RKO (cell line): ENCODE results near the gene EHHADH.
A peak's percentile ranks its signal among the peaks of the same experiment; 100 is the strongest.
"Not testable (repeated sequence)": the region's sequence is repeated elsewhere in the genome, so short reads cannot be mapped to it uniquely, and the experiment has no call there.

Experiments
- DNase-seq: peaks from one replicate; pipeline ENCODE4 v3.0.0-alpha.2; 2016; ENCODE audit warnings: low spot score

EHHADH gene

DNA sequence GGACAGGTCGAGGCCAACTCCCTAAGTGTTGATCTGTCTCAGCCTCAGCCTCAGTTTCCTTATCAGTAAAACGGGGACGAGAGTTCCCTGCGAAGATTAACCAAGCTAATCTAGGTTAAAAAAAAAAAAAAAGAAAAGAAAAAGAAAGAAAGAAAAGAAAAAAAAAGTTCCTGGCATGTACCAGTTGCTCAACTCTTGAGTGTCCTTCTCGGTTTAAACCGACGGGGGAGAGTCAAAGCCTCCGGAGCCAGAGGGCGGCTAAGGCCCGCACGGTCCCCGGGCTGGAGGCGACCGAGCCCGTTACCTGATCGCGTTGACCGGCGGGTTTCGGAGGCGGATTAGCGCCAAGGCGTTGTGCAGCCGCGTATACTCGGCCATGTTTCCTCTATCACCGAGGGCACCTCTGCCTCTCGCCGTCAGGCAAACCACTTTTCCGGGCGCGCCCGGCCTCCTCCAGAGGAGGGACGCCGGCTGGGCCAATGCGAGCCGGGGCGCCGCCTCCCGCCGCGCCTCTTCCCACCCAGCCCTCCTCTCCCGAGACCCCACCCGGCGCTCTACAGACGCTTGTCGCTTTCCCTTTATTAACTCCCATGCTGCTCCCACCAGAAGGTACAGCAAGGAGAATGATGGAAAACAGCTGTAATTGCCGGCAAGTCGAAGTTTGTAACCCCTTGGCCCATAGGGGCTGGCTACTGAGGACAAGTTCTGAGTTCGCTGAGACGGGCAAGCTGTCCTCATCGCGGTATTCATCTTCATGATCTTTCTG lies at the start of gene EHHADH:
Gene EHHADH, minus strand, starts transcription at position 405 of the 766 bp plus-strand sequence. Its CDS starts 27 bp downstream, at position 378.
- DNase-seq, result peak; percentile 64

DNA sequence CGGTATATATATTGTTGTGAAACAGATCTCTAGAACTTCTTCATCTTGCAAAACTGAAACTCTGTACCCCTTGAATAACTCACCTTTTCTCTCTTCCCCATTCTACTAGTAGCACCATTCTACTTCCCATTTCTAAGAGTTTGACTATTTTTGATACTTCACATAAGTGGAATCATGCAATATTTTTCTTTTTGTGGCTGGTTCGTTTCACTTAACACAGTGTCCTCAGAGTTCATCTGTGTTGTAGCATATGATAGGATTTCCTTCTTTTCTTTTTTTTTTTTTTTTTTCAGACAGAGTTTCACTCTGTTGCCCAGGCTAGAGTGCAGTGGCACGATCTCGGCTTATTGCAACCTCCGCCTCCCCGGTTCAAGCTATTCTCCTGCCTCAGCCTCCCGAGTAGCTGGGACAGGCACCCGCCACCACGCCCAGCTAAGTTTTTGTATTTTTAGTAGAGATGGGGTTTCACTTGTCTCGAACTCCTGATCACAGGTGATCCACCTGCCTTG lies 46.1 kb upstream of the EHHADH start:
- DNase-seq, result not testable (repeated sequence)

DNA sequence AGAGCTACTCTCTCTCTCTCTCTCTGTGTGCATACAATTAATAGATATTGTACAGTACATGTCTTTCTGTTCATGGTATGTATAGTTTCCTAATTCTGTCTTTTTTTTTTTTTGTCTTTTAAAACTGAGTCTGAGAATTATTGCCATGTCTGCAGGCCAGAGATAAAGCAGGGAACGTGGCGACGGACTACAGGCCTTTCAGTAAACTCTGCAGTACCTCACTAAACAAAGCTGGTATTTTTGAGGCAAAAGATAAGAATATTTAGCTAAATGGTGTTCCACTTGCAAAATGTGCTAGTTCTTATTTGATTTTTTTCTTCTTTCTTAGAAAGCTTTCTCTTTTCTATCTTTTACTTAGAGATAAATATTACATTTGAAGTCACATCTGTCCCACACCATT lies 44.0 kb upstream of the EHHADH start:
- no peak for DNase-seq

DNA sequence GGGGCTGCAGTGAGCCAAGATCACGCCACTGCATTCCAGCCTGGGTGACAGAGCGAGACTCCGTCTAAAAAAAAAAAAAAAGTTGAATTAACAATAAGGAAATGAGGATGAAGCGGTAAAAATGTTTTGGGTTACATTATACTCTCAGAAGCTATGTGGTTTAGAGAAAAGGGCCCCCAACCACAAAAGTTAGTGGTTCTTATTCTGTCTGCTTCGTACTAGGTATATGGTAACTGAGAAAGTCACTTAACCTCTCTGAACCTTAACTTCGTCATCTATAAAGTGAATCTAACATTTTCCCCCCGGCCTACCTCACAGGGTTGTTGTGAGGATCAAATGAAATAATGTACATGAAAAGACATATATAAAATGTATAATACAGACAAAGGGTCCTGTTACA lies 38.4 kb upstream of the EHHADH start:
- no peak for DNase-seq

DNA sequence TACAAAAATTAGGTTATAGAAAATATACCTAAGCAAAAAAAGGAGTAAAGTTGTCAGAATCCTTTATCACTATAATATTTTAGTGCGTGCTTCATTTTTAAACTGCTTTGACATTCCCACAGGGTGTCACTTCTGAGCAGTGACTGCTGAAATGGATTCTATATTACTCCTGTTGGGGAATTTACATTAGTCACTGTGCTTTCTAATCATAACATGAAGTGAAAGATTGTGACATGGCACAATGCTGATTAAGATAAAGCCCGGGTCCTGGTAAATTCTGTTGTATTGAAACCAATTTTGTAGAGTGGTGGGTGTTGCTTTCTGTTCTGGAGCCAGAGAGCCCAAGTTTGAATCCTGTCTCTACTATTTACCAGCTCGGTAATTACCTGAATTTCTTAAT lies 36.4 kb upstream of the EHHADH start:
- DNase-seq, result peak; percentile 18

DNA sequence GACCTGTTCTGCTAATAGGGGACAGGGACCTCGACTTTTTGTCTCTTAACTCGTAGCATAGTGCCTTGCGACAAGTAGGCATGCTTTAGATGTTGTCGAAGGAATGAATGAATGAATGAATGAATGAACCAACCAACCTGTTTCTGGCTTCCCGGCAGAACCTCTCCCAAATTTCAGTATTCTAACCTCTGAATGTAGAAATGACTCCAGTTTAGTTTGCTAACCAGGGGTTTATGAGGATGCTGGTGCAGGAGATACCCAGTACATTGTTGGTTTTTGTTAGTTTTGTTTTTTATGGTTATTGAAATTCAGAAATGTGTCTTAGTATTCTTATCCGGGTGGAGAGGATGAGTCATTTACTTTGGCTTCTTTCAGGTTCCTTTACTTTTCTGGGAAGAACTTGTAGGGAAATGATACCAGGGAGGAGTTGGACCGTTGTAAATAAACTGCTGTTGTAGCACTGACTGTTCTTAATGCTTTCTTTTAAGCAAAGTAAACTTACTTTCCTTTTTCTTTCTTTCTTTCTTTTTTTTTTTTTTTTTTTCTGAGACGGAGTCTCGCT lies 29.6 kb upstream of the EHHADH start:
- DNase-seq, result peak; percentile 52

DNA sequence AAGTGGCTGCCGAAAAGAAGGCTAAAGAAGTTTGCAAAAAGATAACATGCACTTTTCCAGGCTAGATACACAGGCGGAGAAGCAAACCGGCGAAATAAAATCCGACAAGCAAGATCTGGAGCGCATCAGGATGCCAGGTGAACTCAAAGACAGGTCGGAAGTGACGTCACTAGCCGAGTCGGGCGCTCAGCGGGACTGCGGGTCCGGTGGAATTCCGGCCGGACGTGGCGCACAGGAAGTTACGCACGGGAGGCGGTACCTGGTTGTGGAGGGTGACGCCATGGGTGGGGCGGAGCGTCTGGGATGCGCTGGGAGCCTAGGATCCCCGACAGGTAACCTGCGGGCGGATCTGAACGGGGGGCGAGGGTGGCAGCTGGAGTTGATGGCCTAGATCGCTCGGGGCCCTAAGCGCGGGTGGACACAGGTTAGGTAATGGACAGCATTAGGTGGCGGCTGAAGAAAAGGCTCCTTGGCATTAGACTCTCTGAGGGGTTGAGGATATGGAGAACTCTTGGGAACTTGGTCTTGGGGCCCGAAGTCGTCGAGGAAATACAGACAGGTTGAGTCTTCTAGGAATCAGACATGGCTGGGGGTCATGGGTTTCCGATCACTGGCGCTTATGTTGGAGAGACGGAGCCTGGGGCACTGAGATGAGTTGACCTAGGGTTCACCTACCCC lies 29.0 kb upstream of the EHHADH start:
- peak; percentile 93 for DNase-seq

DNA sequence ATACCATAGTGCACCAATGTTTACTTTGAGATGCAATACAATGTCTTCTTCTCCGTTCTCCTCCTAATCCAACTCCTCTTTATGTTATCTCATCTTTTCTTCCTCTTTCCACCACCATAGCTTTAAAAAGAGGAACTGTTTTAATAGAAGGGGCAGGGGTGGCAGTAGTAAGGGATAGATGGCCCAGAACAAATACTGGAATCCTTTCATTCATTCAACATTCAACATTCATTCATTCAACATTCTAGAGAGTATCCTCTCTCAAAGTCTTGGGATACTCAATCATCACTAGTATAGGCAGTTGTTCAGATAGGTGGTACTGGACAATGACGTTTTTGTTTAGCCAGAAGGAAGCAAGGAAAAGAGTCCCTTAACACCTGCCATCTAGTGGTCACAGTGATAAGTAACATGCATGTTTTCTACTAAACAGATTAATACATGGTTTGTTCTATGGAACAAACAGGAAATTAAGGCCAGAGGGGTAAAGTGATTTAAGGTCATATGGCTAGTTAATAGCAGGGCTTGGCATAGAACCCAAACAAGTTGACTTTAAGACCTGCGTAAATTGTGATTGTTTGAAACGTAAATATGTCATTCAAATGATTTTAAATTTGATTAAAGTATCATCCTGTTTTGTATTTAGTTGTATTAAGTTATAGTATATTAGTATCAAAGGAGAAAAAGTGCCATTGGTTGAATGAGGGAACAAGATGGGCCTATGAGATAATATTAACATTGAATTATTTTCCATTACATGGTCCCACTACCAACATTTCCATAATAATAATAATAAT lies 26.9 kb upstream of the EHHADH start:
- peak; percentile 84 for DNase-seq

DNA sequence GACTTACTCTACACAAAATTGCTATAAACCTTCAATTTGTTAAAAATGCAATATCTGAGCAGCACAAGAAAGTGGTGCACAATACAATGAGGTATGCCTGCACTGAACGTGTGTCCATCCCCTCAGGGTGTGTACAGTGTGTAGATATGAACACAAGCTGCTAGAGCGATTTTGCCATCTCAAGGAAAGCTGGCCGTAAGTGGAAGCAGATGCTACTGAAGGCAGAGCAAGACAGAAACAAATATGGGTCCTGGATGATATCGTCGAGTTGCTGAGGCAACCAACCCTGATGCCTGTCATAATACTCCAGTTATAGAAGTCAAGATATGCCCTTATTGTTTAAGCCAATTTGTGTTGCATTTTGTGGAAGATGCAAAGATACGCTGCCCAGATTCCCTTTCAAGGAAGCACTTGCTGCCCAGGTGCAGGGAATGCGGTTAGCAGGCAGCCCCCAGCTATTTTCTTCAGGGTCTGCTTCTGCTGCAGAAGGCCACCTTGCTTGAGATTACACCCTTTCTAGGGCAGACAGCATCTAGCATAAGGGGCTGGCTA lies 25.8 kb upstream of the EHHADH start:
- no peak for DNase-seq

DNA sequence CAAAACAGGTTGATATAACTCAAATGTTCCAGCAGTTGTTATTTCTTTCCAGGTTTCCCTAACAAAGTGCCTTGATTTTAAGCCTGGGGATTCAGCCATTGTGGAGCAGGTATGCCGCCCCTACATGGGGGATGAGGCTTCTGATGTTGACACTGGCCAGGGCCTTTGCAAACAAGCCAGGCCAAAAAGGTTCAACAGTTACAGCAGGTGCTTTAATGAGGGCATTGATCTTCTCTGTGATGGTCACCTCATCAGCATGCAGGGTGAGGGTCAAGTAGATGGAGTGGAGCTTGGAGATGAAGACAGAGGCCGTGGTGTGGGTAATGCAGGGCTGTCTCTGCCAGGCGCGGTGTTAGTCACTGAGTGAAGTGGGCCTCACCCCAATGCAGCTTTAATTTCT lies 22.6 kb upstream of the EHHADH start:
- no peak for DNase-seq

DNA sequence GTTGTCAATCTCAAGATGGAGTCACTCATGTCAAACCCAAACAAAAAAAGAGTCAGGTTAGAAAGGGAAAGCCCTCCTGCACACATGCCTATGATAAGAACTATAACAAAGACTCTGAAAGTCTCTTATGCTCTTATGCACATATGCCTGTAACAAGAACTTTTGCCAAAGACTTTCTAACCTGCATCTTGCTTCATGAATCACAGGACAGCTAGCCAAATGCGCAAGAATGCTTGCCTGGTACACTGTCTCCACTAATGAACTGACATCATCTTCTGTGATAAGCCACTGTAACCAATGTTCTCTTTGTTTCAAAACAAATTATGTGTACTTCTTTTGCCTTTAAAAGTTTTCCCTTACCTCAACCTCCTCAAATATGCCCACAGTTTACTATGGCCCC lies 18.2 kb upstream of the EHHADH start:
- DNase-seq, result no peak

DNA sequence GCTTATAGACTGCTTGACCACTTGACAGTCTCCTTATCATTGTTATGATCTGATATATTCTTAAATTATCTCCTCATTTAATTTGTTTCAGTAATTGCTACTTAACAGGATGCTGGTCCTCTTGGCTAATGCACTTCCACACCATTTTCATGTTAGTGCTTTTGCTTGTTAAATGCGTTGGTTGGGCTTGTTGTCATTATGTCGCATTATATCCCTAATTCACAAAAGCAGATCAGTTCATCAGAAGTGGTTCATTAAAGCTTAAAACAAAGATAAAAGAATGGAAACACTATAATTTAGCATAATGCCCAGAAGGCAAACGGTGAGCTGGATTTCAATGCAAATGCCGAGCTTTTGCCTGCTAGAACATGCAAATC lies 17.1 kb upstream of the EHHADH start:
- DNase-seq, result no peak

DNA sequence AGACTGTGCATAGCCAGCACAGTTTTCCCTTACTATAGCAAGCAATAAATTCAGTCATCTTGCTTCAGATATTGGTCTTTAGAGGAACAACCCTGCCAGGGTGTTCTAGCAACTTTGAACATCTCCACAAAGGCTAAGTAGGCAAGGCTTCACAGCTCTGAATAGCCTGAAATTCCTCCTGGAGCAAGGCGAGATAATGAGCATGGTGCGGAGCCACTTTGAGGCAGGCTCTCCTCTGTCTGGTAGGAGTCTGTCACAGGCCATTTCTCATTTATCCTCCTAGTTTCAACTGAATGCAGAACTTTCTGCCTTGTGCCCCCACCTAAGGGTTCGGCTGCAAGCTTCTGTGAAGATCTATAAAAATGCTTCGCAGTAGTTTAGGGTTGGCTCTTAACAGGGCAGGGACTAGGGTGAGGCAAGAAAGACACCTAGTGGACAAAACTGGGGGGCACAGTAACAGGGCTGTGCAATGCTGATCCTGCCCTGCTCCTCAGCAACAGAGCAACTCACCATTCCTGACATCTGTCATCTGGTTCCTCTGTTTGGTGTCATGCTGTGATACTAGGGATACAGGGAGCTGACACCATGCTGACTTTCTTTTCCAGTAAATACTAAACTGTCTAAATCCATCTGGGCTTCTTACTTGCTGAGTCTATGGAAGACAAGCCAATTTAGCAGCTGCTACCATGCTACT lies 16.6 kb upstream of the EHHADH start:
- peak; percentile 52 for DNase-seq

DNA sequence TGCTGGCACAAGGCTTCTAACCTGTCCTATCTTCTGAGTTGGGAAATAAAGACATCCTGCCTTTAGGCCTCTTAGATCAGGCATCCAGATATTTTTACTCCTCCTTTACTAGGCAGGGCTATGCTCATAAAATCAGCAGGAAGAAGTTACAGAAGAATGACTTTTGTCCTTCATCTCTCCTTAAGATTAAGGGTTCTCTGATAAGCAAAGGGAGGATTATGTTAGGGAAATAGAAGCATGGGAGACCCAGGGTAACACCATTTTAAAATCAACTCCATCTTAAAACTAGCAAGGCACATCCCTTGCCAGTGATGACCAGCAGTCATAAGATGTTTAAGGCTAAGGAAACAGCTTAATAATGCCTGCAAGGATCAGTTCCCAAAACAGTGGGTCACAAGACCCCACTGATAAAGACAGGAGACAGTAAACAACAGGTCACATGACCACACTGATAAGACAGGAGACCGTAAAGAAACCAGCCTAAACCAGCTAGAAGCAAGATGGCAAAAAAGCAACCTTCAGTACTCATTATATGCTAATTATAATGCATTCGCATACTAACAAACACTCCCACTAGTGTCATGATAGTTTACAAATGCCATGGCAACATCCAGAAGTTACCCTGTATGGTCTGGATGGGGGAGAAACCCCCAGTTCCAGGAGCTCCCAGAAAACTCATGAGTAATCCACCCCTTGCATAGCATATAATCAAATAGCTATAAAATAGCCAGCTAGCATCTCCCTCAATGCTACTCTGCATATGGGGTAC lies 14.5 kb upstream of the EHHADH start:
- no peak for DNase-seq

DNA sequence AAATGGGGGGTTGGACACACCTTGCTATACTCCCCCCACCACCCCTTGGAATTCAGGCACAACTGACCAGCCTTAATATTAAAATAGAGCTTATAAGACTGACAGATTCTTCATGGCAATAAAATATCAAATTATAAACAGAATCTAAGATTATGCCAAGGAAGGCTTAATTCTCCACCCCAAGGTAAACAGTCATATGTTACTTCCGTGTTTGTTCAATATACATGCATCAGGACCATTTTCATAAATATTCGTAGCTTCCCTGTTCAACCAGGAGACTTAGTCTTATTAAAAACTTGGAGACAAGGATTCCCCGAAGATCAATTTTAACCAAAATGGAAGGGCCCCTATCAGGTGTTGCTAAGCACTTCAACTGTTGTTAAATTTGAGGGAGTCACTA lies 13.3 kb upstream of the EHHADH start:
- DNase-seq, result no peak

DNA sequence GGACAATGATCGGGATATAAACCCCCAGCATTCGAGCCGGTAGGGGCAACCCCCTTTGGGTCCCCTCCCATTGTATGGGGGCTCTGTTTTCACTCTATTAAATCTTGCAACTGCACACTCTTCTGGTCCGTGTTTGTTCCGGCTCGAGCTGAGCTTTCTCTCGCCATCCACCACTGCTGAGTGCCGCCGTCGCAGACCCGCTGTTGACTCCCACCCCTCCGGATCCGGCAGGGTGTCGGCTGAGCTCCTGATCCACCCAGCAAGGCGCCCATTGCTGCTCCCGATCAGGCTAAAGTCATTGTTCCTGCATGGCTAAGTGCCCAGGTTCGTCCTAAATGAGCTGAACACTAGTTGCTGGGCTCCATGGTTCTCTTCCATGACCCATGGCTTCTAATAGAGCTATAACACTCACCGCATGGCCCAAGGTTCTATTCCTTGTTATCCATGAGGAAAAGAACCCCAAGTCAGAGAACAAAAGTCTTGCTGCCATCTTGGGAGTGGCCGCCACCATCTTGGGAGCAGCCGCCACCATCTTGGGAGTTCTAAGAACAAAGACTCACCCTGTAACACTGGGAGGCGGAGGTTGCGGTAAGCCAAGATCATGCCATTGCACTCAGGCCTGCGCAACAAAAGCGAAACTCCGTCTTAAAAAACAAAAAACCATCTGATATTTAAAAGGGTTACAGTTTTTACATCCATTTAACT lies 11.2 kb upstream of the EHHADH start:
- DNase-seq, result no peak

DNA sequence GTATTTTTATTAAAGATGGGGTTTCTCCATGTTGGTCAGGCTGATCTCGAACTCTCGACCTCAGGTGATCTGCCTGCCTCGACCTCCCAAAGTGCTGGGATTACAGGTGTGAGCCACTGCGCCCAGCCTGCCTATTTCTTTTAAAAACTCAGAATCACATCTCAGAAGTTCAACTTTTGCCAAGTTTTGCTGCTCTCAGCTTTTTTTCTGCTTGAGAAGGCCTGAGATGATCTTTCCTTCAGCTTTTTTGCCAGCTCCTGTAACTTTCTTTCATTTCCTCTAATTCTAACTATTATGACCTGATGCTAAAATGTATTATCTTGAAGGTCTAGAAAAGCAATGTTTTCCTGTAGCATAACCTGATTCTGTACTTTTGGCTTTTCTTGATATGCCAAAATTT lies 9.6 kb upstream of the EHHADH start:
- no peak for DNase-seq

DNA sequence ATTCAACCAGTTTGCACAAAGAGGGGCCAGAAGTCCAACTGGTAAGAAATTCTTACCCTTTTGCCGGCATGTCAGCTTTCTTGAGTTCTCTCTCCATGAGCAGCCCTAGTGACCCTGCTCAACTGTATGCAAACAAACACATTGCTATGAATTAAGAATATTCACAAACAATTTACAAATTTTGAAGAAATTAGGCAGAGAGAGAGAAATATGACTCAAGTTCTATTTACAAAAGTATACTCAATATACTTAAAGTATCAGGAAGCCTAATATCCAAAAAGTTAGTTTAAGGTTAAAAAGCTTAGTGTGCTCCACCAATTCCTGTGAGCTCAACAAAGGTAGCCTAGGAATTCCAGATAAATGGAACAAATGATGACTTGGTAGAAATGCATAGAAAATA lies 3.5 kb upstream of the EHHADH start:
- DNase-seq, result no peak

DNA sequence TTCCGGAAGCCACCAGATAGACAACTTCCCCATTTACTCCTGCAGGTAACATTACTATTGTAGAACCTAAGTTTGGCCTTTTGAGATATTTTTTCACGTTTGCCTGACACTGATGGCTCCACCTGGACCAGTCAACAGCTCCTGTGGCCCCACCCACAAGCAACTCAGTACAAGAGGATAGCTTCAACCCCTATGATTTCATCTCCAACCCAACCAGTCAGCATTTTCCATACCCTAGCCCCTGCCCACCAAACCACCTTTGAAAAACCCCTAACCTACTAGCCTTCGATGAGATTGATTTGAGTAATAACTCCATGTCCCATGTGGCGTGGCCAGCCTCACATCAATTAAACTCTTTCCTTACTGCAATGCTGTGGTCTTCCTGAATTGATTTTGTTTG lies 950 bp upstream of the EHHADH start:
- no peak for DNase-seq

DNA sequence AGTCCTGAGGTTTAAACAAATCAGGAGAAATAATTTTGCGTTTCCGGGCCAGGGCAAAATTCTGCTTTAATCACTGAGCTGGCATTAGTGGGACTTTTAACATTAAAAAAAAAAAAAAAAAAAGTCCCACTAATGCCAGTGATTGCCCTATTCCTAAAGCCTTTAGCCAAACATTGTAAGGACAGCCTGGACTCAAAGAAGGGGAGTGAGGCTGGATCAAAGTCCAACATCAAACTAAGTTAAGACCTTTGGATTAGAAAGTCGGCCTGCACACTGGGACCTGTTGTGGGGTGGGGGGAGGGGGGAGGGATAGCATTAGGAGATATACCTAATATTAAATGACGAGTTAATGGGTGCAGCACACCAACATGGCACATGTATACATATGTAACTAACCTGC lies 716 bp downstream of the EHHADH start:
- peak; percentile 14 for DNase-seq
